GM19239 (cell line): ENCODE measurements around the gene SLC29A3.
A peak's percentile ranks its signal among the peaks of the same experiment; 100 is the strongest.

Experiments
- DNase-seq: peaks from one replicate; pipeline ENCODE4 v3.0.0; 2011; ENCODE audit warnings: low spot score; ENCODE audit not compliant: insufficient read length
- FAIRE-seq: peaks from 2 replicates; lab custom pipeline; 2011; peaks lifted over from hg19 to GRCh38; lab: Jason Lieb, UNC

SLC29A3 gene

GRCh38 chr10:71316786-71317160 is 2.3 kb upstream of the SLC29A3 start:
- FAIRE-seq (no peak), DNase-seq (no peak)

- no peak for FAIRE-seq
Measured at GRCh38 chr10:71317739-71318138, 1.3 kb upstream of the SLC29A3 start.

GRCh38 chr10:71319800-71320392 is 837 bp downstream of the SLC29A3 start:
- FAIRE-seq (no peak), DNase-seq (no peak)

More at GRCh38 chr10:71317739-71318138, 1.3 kb upstream of the SLC29A3 start:
- DNase-seq, result no peak

DNA sequence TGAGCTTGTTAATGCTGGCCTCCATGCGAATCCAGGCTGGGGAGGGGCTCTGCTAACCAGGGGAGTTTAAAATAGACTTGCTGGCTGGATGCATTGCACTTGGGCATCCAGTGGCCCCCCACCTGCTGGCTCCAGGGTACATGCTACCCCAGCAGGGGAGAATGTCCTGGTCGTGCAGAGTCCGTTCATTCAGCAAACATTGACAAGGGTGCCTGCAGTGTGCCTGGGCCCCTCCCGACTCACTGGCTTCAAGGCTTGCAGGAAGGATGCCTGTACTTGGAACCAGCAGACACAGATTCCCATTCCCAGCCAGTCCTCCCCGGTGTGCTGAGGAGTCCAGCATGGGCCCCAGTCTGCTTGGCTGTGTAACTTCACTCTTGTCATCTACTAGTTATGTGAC is 1.5 kb downstream of the SLC29A3 start:
- no peak for FAIRE-seq
- no peak for DNase-seq

- FAIRE-seq (no peak), DNase-seq (no peak)
Measured at GRCh38 chr10:71321386-71321785, 2.3 kb downstream of the SLC29A3 start.

DNA sequence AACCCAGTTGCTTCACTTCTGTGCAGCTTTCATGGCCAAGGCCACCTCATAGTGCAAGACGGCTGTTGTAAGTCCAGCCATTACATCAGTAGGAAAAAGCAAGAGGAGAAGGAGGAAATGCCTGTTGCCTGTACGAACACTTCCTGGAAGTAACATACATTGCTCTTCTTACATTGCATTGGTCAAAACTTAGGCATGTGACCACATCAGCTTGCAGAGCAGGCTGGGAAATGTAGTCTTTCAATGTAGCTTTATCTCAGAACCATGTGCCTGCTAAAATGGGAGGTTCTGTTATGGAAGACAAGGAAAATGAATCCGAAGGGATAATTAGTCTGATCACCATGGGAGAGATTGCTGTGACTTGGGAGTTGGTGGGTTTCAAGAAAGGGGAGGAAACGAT is 4.3 kb downstream of the SLC29A3 start:
- peak; percentile 40 for FAIRE-seq
- DNase-seq, result no peak

DNA sequence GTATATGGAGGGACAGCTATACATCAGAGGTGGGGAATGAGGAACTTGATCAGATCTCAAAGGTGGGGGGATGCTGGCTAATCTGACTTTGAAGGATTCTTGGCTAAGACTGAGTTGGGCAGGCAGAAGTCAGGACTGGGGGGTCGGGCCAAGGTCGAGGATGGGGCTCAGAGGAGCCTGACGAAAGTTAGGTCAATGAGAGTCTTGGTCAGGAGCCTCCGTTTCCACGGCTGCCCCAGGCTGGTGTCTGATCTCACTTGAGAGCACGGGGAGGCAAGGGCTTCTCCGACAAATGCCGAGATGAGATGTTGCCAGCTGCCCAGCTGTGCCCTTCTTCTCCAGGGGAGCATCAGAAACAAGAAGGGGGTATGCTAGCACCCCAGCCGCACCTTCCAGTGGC is 5.7 kb downstream of the SLC29A3 start:
- no peak for DNase-seq
- FAIRE-seq, result no peak

GRCh38 chr10:71325267-71325666 is 6.2 kb downstream of the SLC29A3 start:
- DNase-seq, result no peak
- no peak for FAIRE-seq

DNA sequence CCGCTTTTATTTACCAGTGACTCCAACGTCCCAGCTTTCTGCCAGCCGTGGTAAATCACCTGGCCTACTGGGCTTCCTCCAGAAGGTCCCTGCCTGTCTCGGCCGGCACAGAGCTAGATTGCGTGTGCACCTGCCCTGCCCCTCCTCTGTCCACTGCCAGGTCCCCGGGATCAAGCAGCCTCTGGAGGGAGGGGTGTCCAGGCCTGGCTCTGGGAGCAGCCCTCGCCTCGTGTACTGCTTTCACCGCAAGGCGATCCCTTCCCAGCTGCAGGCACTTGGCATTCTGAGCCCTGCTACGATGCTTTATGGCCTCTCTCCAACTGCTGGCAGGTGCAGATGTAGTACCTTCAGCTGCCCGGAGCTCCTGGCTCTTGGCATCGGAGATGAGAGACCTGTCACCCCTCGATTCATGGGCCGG is 7.4 kb downstream of the SLC29A3 start:
- DNase-seq, result no peak
- no peak for FAIRE-seq

GRCh38 chr10:71330789-71331404 is 11.8 kb downstream of the SLC29A3 start:
- DNase-seq, result no peak
- no peak for FAIRE-seq

DNA sequence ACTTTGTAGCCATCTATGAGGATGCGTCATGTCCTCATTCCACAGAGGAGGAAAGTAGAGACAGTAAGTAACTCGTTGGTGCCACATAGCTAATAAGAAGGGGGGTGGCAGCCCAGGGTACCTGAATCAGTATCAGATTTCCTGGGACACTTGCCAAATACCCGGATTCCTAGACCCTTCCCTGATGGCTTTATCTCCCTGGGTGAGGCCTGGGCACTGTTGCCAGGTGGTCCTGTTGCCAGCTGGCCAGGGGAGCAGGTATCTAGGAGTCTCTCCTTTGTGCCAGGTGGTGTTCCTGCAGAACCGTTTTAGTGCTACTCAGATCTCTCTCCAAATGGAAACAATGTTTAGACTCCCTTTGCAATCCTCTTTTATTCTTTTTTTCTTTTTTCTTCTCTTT is 12.7 kb downstream of the SLC29A3 start:
- no peak for DNase-seq
- no peak for FAIRE-seq

DNA sequence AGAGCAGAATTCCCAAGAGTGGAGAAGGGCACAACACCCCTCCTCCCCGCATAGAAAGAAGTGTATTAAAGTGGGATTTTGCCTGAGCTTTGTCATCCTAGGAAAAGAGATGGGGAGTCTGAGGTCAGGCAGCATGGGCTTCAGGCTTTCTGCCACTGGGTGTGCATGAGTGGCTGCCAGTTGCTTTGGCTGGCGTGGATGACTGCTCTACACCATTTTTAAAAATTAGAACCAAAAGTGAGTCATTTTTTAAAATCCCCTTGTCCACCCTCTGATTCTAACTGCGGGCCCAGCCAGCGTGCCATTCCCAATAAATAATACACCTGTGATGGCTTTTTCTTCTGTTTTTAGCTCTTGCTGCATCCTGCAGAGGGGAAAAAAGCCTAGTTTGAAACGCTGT is 13.4 kb downstream of the SLC29A3 start:
- no peak for DNase-seq
- FAIRE-seq, result no peak

DNA sequence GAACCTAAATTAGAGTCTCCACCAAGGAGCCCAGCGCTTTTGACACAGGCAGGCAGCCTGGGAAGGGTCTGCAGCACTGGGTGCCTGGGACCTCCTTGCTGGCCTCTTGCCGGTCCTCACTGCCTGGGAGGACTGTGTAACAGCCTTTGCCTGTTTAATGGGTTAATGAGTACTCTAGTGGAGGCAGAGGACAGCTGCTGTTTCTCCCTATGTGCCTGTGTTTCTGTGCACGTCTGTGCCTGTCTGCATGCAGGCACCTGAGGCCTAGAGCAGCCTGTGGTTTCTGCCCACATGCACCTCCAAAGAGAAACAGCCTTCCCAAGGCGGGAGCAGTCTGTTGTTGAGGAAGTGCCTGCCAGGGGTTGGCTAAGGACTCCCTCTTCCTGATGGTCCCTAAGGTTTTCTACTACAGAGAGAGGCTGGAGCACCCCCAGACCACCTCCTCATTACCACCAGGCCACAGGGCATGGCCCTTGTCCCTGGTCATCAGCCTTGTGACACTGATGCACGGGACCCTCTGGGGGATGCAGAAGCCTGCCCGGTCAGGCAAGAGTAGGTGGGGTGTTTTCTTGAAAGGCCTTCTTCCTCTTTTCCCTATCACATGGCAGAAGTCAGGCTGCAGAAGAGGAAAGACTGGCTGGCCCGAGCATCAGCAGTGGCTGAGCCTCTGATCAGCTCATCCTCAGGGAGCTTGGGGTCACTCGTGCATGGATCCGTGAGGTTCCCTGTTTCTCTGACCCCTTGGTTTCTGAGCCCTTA is 14.2 kb downstream of the SLC29A3 start:
- FAIRE-seq (peak; percentile 18), DNase-seq (no peak)

DNA sequence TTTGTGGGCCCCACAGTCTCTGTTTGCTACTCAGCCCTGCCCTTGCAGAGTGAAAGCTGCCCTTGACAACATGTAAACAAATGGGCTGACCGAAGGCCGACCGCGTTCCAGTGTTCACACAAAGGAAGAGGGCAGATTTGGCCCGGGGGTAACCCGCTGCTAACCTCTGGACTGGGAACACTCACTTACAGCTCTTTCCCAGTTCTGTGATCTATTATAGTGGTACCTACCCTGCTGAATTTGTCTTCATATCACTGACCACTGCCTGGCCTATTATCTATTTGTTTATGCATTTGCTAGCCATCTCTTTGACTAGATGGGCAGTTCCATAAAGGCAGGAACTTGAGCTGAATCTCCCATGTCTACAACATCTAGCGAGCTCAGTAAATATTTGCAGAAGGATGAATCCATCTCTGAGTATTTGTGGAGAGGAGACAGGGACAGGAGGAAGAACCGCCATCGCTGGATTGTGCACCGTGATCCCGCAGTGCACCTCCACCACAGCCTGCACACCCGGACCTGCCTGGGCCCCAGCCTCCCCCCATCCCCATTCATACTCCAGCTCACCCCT is 15.2 kb downstream of the SLC29A3 start:
- FAIRE-seq (no peak), DNase-seq (no peak)

DNA sequence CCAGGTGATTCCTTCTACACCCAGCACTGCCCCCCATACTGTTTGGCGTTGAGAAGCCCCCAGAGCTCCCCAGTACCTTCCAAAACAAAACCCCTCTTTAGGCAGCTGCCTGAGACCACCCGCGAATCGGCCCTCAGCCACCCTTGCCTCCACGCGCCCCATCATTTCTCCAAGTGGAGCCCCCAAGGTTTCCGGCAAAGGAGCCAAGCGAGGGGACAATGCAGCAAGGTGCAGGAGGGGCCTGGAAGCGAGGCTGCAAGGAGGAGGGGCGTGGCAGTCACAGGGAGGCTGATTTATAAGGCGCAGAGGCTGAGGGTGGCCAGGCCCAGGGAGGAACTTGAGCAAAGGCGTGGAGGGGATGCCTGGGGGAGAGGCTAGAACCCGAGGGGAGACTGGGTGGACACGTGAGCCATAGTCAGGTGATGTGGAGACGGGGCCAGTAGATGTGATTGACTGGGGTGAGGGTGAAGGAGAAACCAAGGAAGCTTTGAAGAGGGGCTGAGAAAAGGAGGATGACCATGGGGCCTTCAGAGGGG is 16.2 kb downstream of the SLC29A3 start:
- no peak for FAIRE-seq

DNA sequence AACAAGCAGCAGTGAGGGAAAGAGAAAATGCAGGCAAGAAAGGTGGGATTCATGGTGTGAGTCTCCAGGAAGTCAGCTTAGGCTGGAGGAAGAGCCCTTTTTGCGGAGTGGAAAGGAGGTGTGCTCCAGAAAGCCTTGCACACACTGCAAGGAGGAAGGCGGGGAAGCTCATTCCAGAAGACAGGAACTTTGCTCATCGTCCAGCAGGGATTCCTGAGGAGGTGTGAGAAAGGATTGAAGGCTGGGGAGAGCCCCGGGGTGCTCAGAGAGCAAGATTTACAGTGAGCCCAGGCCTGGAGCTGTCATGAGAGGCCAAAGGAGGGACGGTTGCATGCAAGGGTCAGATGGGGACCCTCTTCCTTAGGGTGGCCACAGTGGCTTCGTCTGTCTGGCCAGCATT is 17.6 kb downstream of the SLC29A3 start:
- DNase-seq (no peak), FAIRE-seq (no peak)

More for the DNA sequence above, 16.2 kb downstream of the SLC29A3 start:
- DNase-seq, result no peak

DNA sequence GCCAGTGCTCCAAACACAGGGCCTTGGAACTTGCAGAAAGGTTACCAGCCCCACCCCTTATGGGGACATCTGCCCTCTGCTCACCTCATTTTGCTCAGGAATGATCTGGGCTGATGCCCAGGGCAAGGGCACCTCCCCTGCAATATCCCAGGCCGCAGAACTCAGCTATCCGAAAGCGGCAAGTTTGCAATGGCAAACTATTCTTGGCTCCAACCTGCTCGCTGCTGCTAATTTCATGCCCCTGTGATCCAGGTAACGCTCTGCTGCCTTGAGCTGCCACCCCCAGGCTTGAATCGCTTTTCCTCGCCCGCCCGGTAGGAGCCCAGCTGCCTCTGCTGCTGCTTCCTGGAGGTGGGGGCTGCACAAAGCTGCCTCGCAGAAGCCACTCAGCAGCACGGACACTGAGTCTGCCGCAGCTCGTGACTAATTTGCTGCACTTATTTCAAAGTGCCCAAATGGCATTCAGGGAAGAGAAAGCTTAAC is 18.2 kb downstream of the SLC29A3 start:
- DNase-seq, result no peak
- no peak for FAIRE-seq

DNA sequence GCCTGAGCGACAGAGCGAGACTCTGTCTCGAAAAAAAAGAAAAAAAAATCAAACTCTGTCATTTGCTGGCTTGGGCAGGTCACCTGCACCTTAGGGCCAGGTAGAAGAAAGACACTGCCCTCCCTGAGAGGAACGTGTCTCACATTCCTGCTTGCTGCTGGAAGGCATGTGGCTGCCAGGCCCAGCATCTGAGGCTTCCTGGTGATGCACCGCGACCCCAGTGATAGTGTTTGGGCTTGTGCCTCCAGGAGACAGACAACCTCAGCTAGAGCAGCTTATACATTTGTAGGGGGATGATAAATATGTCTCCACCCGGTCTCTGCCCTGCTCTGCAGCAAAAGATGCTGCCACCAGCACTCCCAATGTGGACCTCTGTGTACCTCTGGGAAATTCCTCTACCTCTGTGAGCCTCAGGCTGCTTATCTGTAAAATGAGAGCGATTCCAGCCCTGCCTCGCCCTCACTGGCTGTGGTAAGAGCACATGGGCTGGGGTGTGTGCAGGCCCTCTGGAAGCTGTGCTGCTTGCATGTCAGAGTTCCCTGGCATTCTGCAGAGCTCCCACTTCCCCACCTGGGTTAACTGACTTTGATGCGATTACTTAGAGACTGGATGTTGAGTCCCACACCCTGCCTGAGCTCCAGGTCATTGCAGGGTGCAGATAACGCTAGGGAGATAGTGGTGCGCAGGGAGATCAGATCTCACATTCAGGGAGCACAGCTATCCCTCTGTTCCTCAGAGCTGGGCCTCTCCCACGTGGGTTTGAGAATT is 19.9 kb downstream of the SLC29A3 start:
- DNase-seq, result no peak

DNA sequence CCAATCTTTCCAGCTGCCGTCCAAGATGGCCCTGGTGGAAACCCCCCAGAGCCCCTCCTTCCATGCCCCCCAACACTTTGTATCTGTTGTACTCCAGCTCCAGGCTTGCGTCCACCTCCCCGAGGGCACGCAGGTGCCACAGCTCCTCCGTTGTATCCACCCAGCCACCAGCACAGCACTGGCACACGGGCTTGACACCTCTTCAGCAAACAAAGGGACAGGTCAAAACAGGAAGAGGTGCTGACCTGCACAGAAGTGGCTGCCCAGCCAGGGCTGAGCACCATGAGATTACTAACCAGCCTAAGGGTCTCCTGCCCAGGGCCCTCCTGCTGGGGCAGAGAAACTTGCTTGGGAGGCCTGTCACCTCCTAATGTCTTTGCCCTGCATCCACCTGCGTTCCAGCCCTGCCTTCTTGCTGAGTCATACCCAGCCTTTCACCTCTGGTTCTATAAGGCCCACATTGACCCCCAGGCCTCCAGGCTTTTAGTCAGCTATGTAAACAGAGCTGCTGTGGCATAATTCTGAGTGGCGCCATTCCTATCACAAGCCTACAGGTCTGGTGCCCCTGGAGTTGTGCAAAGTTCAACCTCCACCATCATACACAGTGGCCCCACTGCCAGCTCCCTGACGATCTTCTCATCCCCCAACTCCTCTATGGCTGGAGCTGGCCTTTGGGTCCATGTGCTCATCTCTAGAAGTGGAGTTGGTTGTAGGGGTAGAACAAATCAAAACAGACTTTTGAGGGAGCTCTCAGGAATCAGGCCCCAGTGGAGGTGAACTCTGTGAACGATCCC is 20.9 kb downstream of the SLC29A3 start:
- FAIRE-seq (no peak), DNase-seq (no peak)

More for the DNA sequence above, 19.9 kb downstream of the SLC29A3 start:
- FAIRE-seq, result no peak
